ENCODE data around the gene CARMIL1.

The CARMIL1 gene

GRCh38 chr6:25645916-25646315 is 366.7 kb downstream of the CARMIL1 start:
- DNase-seq (ENCODE audit: low read depth, low spot score): no peak

DNA sequence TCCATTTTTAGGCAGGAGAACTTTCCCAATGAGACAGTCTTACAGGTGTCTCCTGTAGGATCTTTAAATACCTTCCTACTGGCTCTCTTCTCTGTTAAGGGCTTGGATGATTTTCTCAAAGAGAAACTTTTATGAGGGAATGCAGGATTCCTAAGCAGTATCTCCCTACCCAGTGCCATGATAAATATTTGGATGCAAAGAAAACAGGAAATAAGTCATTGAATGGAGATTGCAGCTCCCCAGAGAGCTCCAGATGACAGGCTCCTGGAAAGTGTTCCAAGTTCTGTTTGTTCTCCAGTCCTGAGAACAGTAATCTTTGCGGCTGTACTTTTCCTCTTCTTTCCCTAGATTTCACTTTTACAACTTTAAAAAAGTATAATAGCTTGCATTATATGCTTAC is 370.4 kb downstream of the CARMIL1 start:
- DNase-seq (ENCODE audit: low read depth, low spot score): no peak

DNA sequence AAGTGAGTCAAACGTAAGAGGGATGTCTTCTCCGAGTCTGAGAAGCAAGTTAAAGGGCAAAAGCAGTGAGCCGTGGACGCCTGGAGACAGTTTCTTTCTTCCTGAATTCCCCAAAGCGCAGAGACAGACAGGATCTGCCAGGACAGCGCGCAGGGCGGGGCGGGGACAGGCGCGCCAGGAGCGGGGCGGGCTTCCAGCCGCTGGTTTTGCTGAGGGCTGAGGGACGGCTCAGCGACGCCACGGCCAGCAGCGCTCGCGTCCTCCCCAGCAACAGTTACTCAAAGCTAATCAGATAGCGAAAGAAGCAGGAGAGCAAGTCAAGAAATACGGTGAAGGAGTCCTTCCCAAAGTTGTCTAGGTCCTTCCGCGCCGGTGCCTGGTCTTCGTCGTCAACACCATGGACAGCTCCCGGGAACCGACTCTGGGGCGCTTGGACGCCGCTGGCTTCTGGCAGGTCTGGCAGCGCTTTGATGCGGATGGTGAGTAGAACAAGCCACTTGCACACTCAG is 372.9 kb downstream of the CARMIL1 start, which contains the start of gene SCGN:
TSS of gene SCGN (plus strand) at position 209 of the 509 bp plus-strand sequence. CDS start at position 398, 189 bp downstream.
- no peak for DNase-seq (ENCODE audit: low read depth, low spot score)

DNA sequence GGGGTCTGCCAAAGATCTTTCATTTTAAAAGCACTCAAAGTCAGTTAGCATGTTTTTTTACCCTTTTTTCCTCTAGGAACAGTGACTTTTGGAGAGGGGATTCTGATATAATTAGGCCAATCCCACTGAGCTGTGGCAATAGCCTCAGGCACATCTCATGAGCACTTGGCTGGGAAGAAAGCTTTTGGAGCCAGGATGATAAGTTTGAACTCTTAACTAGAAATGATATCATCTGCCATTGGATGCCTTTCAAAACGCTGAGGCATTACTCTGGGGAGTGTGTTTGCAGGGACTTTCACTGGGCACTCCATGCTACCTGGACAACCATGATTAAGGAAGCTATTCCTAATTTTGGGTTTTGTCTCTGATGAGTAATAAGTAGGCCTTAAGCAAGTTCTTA is 376.5 kb downstream of the CARMIL1 start:
- no peak for DNase-seq (ENCODE audit: low read depth, low spot score)

DNA sequence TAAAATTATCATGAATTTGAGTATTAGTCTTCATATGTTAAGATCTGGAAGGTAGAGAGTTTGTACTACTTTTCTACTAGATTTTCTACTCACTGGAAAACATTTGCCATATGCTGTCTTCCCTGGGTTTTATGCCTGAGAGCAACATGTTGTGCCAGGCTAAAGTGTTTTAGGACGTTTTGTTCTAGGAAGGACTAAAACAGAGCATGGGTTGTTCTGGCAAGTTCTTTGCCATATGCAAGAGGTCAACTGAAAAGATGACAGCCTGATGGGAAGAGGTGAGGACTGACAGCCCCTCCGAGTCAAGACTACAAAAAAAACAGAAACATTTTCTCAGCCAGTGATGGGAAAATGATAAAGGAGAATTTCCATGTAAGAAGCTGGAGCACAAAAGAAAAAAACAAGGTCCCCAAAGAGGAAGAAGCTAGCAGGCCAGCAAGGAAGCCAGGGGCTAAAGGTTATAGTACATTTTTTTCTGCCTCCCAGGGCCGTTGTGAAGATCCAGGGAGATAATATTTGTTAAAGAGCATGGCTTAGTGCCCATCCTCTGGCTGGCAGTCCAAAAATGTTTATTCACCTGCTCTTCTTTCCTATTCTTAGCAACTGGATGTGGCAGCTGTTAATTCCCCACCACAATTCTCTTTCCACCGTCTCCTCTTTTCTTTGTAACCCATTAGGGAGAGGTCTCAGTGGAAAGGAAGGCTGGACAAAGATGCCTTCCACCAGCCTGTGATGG is 380.6 kb downstream of the CARMIL1 start:
- DNase-seq (ENCODE audit: low read depth, low spot score): no peak

- DNase-seq (ENCODE audit: low read depth, low spot score): no peak
Measured at GRCh38 chr6:25660512-25660911, 381.3 kb downstream of the CARMIL1 start.

GRCh38 chr6:25661129-25661779 is 382.1 kb downstream of the CARMIL1 start:
- DNase-seq (ENCODE audit: low read depth, low spot score): no peak

DNA sequence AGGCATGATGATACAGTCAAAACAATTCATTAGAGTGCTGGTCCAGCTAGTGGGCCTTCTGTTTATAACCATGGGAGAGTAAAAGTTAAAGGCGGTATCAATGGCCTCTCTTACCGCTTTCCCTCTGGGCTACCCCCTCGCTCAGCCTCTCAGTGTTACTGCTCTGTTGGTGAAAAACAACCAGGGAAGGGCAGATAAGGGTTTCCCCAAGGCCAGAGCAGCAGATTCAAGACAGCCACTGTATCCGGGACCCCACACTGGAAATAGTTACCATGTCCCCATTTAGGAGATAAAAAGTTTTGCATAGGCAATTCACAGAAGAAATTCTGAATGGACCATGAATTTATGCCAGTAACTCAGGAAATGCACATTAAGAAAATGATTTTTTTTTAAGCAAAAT is 386.3 kb downstream of the CARMIL1 start:
- DNase-seq (ENCODE audit: low read depth, low spot score): no peak

DNA sequence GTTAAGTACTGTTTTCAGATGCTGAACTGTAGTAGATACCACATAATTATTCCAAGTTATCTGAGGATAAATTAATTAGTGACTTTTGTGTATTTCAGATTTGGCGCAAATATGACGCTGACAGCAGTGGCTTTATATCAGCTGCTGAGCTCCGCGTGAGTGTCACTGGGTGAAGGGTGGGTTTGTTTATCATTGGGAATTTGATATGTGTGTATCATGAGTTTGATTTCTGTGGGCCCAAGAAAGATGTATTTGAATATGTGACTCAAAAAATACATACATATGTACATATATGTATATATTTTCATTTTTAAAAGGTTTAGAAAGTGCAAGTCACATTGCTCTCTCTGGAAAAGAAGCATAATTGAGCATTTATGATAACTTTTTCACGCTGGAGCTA is 390.2 kb downstream of the CARMIL1 start:
- DNase-seq (ENCODE audit: low read depth, low spot score): no peak

Measured in activated naive CD8-positive, alpha-beta T cell treated with anti-CD3 and anti-CD28 coated beads, Interleukin-2, amount 50 U/mL, for 16 hours (primary cell).